PFSK-1 (cell line): ENCODE results near the gene IKZF1.

Source experiments
- FOXP2 ChIP-seq: optimal IDR thresholded peaks from 2 replicates; pipeline ENCODE3; 2011; ENCODE audit warnings: borderline replicate concordance, control low read depth, inconsistent platforms; ENCODE audit not compliant: insufficient read depth; ENCODE audit errors: extremely low read length, extremely low read depth
- POLR2AphosphoS5 ChIP-seq: IDR thresholded peaks from 2 replicates; pipeline ENCODE4 v1.6.1; 2012; ENCODE audit warnings: low read depth, mild to moderate bottlenecking, control low read depth, low read length, moderate library complexity
- SIN3A ChIP-seq: IDR thresholded peaks from 2 replicates; pipeline ENCODE4 v1.6.1; 2012; ENCODE audit warnings: mild to moderate bottlenecking, low read length, moderate library complexity, borderline replicate concordance; ENCODE audit not compliant: insufficient read depth
- TAF1 ChIP-seq: IDR thresholded peaks from 2 replicates; pipeline ENCODE4 v1.6.1; 2012; ENCODE audit warnings: low read length, control low read depth, borderline replicate concordance; ENCODE audit not compliant: insufficient read depth
- TF ChIP-seq, protein P1 (sequence below), 2 experiments: IDR thresholded peaks; 2 replicates each; pipeline versions ENCODE4 v1.6.1 to v1.8.0; 2011 to 2012; ENCODE audit warnings: low read depth in 2 of 2, low read length in 2 of 2, control low read depth in 1 of 2, inconsistent platforms in 1 of 2, mild to moderate bottlenecking in 1 of 2, moderate library complexity in 1 of 2; ENCODE audit not compliant: insufficient read depth in 1 of 2

IKZF1 gene

DNA sequence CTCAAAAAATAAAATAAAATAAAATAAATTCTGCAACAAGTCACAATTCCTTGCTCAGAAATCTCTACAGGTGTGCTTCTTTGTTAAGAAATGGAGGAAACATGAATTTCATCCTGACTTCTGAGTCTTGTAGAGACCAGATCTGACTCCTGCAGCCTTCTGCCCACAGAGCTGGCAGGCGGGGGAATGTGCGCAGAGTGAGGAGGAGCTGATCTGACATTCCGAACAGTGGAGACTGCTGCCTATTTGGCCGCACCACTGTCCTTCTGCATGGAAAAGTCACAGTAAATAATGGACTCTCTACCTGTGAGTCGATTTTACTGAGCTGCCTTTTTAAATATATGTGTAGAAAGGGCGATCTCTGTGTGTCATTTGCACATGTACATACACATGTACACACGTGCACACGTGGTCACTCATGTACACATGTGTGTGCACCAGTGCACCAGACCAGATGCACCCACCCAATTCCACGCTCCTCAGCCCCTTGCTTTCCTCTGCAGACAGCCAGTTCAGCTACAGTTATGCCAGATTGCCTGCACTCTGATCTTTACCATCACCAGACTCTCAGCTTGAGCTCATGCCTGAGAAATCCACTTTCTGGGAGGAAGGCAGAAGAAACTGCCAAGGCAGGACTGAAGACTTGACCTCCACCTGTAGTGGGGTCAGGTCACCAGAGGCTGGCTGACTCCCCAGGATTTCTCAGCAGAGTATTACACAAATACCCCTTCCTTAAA is 54.9 kb downstream of the IKZF1 start:
- no peak for TF ChIP-seq FOXP2
- no peak for TF ChIP-seq POLR2AphosphoS5
- TF ChIP-seq TAF1 = no peak
- no peak for TF ChIP-seq SIN3A
- TF ChIP-seq, protein P1, sequence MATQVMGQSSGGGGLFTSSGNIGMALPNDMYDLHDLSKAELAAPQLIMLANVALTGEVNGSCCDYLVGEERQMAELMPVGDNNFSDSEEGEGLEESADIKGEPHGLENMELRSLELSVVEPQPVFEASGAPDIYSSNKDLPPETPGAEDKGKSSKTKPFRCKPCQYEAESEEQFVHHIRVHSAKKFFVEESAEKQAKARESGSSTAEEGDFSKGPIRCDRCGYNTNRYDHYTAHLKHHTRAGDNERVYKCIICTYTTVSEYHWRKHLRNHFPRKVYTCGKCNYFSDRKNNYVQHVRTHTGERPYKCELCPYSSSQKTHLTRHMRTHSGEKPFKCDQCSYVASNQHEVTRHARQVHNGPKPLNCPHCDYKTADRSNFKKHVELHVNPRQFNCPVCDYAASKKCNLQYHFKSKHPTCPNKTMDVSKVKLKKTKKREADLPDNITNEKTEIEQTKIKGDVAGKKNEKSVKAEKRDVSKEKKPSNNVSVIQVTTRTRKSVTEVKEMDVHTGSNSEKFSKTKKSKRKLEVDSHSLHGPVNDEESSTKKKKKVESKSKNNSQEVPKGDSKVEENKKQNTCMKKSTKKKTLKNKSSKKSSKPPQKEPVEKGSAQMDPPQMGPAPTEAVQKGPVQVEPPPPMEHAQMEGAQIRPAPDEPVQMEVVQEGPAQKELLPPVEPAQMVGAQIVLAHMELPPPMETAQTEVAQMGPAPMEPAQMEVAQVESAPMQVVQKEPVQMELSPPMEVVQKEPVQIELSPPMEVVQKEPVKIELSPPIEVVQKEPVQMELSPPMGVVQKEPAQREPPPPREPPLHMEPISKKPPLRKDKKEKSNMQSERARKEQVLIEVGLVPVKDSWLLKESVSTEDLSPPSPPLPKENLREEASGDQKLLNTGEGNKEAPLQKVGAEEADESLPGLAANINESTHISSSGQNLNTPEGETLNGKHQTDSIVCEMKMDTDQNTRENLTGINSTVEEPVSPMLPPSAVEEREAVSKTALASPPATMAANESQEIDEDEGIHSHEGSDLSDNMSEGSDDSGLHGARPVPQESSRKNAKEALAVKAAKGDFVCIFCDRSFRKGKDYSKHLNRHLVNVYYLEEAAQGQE (IDR thresholded peaks at IDR 0.05; ENCODE audit: insufficient read depth in 1 of 2, low read depth in 2 of 2, low read length in 2 of 2) = no peak

DNA sequence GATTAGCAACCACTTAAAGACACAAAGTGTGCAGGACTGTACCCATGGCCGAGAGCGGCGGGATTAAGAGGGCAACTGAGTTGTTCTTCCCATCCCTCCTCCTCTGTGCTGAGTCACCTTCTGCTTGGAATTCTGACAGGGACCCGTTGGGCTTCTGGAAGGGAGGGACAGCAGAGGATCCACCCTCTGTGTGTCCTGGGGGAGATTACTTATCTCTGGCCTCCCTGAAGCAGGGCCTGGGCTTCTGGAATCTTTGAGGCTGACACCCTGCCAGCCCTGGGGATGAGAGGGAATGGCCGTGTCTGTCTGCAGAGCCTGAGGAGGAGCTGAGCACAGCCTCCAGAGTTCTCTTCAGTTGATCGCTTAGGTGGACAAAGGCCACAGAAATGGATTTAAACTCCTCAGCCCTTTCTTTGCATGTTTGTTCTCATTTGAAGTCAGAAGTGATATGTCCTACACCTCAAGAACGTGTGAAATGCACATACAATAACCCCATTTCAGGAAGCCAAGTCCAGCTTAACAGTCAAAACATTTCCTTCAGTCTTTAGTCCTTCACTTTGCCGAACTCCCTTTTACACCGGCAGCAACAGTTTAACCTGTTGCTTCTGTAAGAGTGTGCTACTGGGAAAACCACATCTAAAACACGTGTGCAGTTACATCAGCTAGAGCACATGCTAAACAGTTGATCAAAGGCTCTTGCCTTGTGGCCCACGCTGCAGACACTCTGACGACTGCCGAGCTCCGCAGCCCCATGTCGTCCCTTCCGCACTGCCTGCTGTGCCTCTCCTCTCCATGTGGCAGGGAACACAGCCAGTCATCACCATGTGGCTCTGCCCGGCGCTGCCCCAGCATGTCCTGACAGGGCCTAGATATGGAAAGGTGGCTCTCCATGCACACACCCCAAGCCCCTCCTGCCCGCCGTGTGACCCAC is 55.7 kb downstream of the IKZF1 start:
- TF ChIP-seq FOXP2 (no peak), TAF1 (no peak), SIN3A (no peak), POLR2AphosphoS5 (no peak)
- TF ChIP-seq, protein P1 (IDR thresholded peaks at IDR 0.05; ENCODE audit: insufficient read depth in 1 of 2, low read depth in 2 of 2, low read length in 2 of 2) = no peak

GRCh38 chr7:50362142-50362541 is 57.6 kb downstream of the IKZF1 start:
- TF ChIP-seq SIN3A (no peak), POLR2AphosphoS5 (no peak), FOXP2 (no peak), TAF1 (no peak)
- TF ChIP-seq, protein P1 (IDR thresholded peaks at IDR 0.05; ENCODE audit: insufficient read depth in 1 of 2, low read depth in 2 of 2, low read length in 2 of 2) = no peak

DNA sequence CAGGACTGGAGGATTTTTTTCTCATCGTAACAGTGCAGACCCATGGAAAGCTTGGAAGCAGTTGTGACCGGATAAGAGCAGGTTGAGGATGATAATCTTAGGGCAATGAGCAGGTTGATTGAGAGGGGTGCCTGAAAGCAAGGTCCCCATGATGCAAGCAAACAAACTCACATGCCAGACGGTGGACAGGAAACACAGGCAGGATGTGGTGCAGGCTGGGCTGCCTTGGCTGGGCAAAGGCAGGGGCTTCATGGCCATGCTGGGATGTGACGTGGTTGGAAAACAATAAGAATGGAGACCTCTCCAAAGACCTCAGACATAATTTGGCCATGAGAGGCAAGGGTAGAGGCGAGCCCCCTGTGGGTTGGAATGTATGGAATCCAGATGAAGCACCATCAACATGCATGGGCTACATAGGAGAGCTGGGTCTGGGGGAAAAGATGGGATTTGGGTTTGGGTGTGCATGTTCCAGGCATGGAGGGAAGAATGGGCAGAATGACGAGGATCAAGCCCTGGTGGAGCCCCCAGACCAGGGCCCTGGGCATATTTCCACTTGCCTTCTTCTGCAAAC is 58.3 kb downstream of the IKZF1 start:
- TF ChIP-seq SIN3A (no peak), POLR2AphosphoS5 (no peak), FOXP2 (no peak), TAF1 (no peak)
- TF ChIP-seq, protein P1 (IDR thresholded peaks at IDR 0.05; ENCODE audit: insufficient read depth in 1 of 2, low read depth in 2 of 2, low read length in 2 of 2) = no peak
